Right atrium auricular region (tissue), 2 donors: Measurements from ENCODE around the gene CIBAR2. TPM values are rescaled to one million over a fixed set of nuclear protein-coding genes. Genes with fewer than 3 reads are reported as not detected.

Experiments used
- DNase-seq: peaks from one replicate; pipeline ENCODE4 v3.0.0-alpha.2; 2019; ENCODE audit warnings: low spot score
- H3K27ac ChIP-seq, 2 donors: fragments of 200-600 bp; sonication (generic); 1 replicate in 1 of 2; 2 replicates in 1 of 2; pipeline ENCODE4 v1.5.1; 2016 to 2019
- H3K27me3 ChIP-seq, 2 donors: fragments of 200-600 bp; sonication (generic); one replicate each; pipeline versions ENCODE4 v1.5.1 to v1.6.0; 2017 to 2019
- H3K36me3 ChIP-seq: fragments of 200-600 bp; sonication (generic); one replicate; pipeline ENCODE4 v1.5.1; 2016
- H3K4me1 ChIP-seq, 2 donors: fragments of 200-600 bp; sonication (generic); one replicate each; pipeline versions ENCODE4 v1.5.1 to v1.6.0; 2017 to 2019
- H3K4me3 ChIP-seq, 2 donors: fragments of 200-600 bp; sonication (generic); 1 replicate in 1 of 2; 2 replicates in 1 of 2; pipeline ENCODE4 v1.5.1; 2017 to 2019; ENCODE audit warnings: mild to moderate bottlenecking in 1 of 2, moderate library complexity in 1 of 2
- H3K9me3 ChIP-seq, 2 donors: fragments of 200-600 bp; sonication (generic); one replicate each; pipeline ENCODE4 v1.5.1; 2019
- CTCF ChIP-seq, 2 donors: fragments of 200-600 bp; sonication (generic); IDR thresholded peaks; one replicate each; pipeline ENCODE4 v1.5.1; 2019; ENCODE audit warnings: antibody characterized with exemption in 2 of 2
- total RNA-seq, 2 donors: library from RNA; depleted of rRNA; stranded (reverse); fragments of >200 nt; gene quantifications; one replicate each; pipeline ENCODE4 v1.1.0, GENCODE V29; 2016

CIBAR2 gene
- total RNA-seq, 2 donors from 2014 or later: not detected

GRCh38 chr16:85156869-85157268 is 44.6 kb upstream of the CIBAR2 start:
- no peak for DNase-seq
- H3K27ac ChIP-seq: peak overlapping the region; percentile 68 to 78
- H3K4me1 ChIP-seq: peaks cover 0 to 64% of the 10 kb centered on the region in 2 donors
- H3K9me3 ChIP-seq: no peaks in the 10 kb centered on the region
- no peaks in the 10 kb centered on the region for H3K36me3 ChIP-seq
- H3K4me3 ChIP-seq: no peak overlapping the region
- TF ChIP-seq CTCF (IDR thresholded peaks at IDR 0.05): no peak
- no peaks in the 10 kb centered on the region for H3K27me3 ChIP-seq

DNA sequence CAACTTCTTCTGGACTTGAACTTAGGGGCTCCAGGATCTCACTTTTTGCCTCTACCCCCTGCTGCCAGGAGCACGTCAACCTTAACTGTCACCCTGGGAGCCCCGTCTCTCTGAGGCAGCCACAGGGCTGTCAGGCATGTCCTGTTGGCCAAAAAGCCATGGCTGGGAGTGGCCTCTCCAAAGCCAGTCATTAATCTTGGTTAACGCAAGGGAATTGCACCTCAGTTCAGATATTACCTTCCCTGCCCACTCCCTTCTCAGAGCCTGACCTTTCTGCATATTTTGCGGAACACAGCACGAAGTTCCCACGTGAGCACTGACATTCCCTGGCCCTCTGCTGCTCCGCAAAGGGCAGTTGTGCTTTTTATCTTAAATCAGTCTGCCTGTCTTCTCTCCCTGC is 44.2 kb upstream of the CIBAR2 start:
- no peaks in the 10 kb centered on the region for H3K36me3 ChIP-seq
- no peak overlapping the region for H3K4me3 ChIP-seq
- H3K9me3 ChIP-seq: no peaks in the 10 kb centered on the region
- H3K4me1 ChIP-seq: peaks cover 0 to 64% of the 10 kb centered on the region in 2 donors
- H3K27me3 ChIP-seq: no peaks in the 10 kb centered on the region
- DNase-seq: no peak
- peak overlapping the region; percentile 22 to 42 for H3K27ac ChIP-seq
- no peak for TF ChIP-seq CTCF (IDR thresholded peaks at IDR 0.05)

GRCh38 chr16:85153656-85154091 is 41.4 kb upstream of the CIBAR2 start:
- peak in 1 of 2 donors; percentile 13 for TF ChIP-seq CTCF (IDR thresholded peaks at IDR 0.05)
- peaks cover 0 to 69% of the 10 kb centered on the region in 2 donors for H3K4me1 ChIP-seq
- DNase-seq: no peak
- H3K27ac ChIP-seq: peak overlapping the region; percentile 90 to 91
- H3K4me3 ChIP-seq: no peak overlapping the region
- H3K9me3 ChIP-seq: no peaks in the 10 kb centered on the region
- H3K27me3 ChIP-seq: no peaks in the 10 kb centered on the region
- no peaks in the 10 kb centered on the region for H3K36me3 ChIP-seq

DNA sequence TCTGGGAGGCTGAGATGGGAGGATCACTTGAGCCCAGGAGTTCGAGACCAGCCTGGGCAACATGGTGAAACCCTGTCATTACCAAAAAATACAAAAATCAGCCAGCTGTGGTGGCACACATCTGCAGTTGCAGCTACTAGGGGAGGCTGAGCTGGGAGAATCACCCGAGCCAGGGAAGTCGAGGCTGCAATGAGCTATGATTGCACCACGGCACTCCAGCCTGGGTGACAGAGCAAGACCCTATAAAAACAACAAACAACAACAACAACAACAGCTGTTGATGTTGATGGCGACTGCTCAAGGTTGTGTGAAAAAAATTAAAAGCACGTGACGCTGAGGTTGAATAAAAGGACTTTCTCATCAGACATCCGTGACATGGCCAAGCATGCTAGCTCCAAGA is 40.8 kb upstream of the CIBAR2 start:
- Histone ChIP-seq H3K27me3 (no peaks in the 10 kb centered on the region), H3K9me3 (no peaks in the 10 kb centered on the region), H3K27ac (peak overlapping the region; percentile 90 to 91), H3K36me3 (no peaks in the 10 kb centered on the region), H3K4me1 (peaks cover 0 to 64% of the 10 kb centered on the region in 2 donors), H3K4me3 (no peak overlapping the region)
- DNase-seq: no peak
- no peak for TF ChIP-seq CTCF (IDR thresholded peaks at IDR 0.05)

DNA sequence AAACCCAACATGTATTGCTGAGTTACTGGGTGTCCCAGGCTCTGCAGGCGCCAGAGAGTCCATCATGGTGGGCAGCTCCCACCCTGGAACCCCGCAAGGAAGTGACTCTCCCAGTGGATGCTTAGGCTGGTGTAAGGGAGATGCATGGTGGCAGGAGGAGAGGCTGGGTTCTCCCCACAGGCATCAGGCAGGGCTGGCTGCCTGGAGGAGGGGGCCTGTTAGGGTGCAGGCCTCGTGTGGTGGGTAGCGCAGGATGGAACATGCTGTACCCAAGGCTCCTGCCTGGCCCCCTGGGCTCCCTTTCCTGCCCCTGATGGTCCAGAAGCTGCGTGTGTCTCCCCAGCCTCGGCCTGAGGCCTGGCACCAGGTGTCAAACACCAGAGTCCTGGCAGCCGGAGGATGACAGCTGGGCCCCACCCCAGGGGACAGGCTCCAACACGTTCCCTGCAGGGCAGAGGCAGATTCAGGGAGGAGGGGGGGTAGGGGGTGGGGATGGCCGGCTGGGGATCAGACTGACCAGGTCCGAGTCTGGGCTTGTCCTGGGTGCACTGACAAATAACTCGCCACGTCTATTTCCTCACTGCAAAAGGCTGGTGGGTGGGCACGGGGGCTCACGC is 40.2 kb upstream of the CIBAR2 start:
- H3K27me3 ChIP-seq: no peaks in the 10 kb centered on the region
- no peaks in the 10 kb centered on the region for H3K9me3 ChIP-seq
- no peaks in the 10 kb centered on the region for H3K36me3 ChIP-seq
- peaks cover 0 to 62% of the 10 kb centered on the region in 2 donors for H3K4me1 ChIP-seq
- no peak for DNase-seq
- H3K27ac ChIP-seq: peak overlapping the region; percentile 90 to 91
- H3K4me3 ChIP-seq: no peak overlapping the region
- no peak for TF ChIP-seq CTCF (IDR thresholded peaks at IDR 0.05)
